Measurements from ENCODE around the gene DPH2.

- TF ChIP-seq CTCF (IDR thresholded peaks at IDR 0.05) (no peak), EZH2 (IDR thresholded peaks at IDR 0.05) (no peak)
These were observed 6.2 kb downstream of the DPH2 start for GRCh38 chr1:43976045-43976444.

Measured in neural progenitor cell (in vitro differentiated cells).